Lung (tissue), 13 donors: ENCODE data around the gene GGTLC2. TPM values are rescaled to one million over a fixed set of nuclear protein-coding genes. Genes with fewer than 3 reads are reported as not detected.

Experiments used
- ATAC-seq: fragments of 200-7000 bp; cut with Tn5 transposase; one replicate; pipeline ENCODE4 v1.9.1; 2020; ENCODE audit warnings: moderate number of reproducible peaks; ENCODE audit not compliant: insufficient read depth, low FRiP score
- DNase-seq, 3 donors: peaks; one replicate each; pipeline ENCODE4 v3.0.0-alpha.2; 2013 to 2017
- H3K27ac ChIP-seq, 2 donors: one replicate each; pipeline ENCODE4 v1.5.1; 2013; ENCODE audit warnings: mild to moderate bottlenecking in 2 of 2, moderate library complexity in 2 of 2, control low read depth in 1 of 2, inconsistent platforms in 1 of 2, low read depth in 1 of 2, low read length in 1 of 2
- H3K27me3 ChIP-seq, 3 donors: one replicate each; pipeline ENCODE4 v1.5.1; 2013; ENCODE audit warnings: low read length in 2 of 3; ENCODE audit not compliant: control insufficient read depth in 3 of 3, insufficient read depth in 3 of 3
- H3K36me3 ChIP-seq, 4 donors: one replicate each; pipeline ENCODE4 v1.5.1; 2013; ENCODE audit warnings: low read length in 4 of 4, mild to moderate bottlenecking in 1 of 4, moderate library complexity in 1 of 4; ENCODE audit not compliant: control insufficient read depth in 4 of 4, insufficient read depth in 4 of 4
- H3K4me1 ChIP-seq, 5 donors: one replicate each; pipeline ENCODE4 v1.5.1; 2013; ENCODE audit warnings: low read length in 5 of 5, mild to moderate bottlenecking in 2 of 5, moderate library complexity in 1 of 5; ENCODE audit not compliant: control insufficient read depth in 5 of 5, insufficient read depth in 5 of 5
- H3K4me3 ChIP-seq: one replicate; pipeline ENCODE4 v1.5.1; 2013; ENCODE audit warnings: mild to moderate bottlenecking, control low read depth, moderate library complexity
- H3K9ac ChIP-seq, 2 donors: one replicate each; pipeline ENCODE4 v1.5.1; 2013; ENCODE audit warnings: low read length in 2 of 2, control low read depth in 1 of 2; ENCODE audit not compliant: insufficient read depth in 1 of 2
- H3K9me3 ChIP-seq, 4 donors: one replicate each; pipeline ENCODE4 v1.5.1; 2013; ENCODE audit warnings: low read length in 3 of 4, mild to moderate bottlenecking in 1 of 4, moderate library complexity in 1 of 4; ENCODE audit not compliant: control insufficient read depth in 4 of 4, insufficient read depth in 3 of 4
- WGBS, 2 donors: extraction: QIAGEN DNeasy Blood & Tissue Kit; methylation state at CpG; one replicate each; pipeline ENCODE4 v1.1.7; 2013; 5-methylcytosine and 5-hydroxymethylcytosine counted together
- polyA plus RNA-seq, 2 donors: library from polyadenylated mRNA; stranded (reverse); fragments of 200-250 nt; gene quantifications; one replicate each; pipeline ENCODE4 v1.2.1, GENCODE V29; 2013
- small RNA-seq: library from RNA; depleted of rRNA; stranded (forward); fragments of <200 nt; gene quantifications from one replicate; pipeline ENCODE3, GENCODE V24; 2014; ENCODE audit warnings: low replicate concordance
- total RNA-seq, 2 donors: library from RNA; depleted of rRNA in 1 of 2; stranded (reverse); fragments of >200 nt in 1 of 2; gene quantifications; one replicate each; pipeline ENCODE4 v1.2.1, GENCODE V29; 2014 to 2021
- TF ChIP-seq, protein P1 (sequence below): IDR thresholded peaks from 2 replicates; pipeline ENCODE4 v1.5.1; 2012; ENCODE audit warnings: mild to moderate bottlenecking; ENCODE audit errors: control extremely low read depth, extremely low read depth
- donor health status: control.
- donor health status: control.
- donor health status: Bipolar disorder and iron deficiency.
- donor health status: healthy.
- donor health status: DM: yes; HTN: yes; CAD: no.

The GGTLC2 gene
- total and polyA plus RNA-seq, 4 donors = 0.56 to 7.0 (median 0.80) TPM; not detected in 1

DNA sequence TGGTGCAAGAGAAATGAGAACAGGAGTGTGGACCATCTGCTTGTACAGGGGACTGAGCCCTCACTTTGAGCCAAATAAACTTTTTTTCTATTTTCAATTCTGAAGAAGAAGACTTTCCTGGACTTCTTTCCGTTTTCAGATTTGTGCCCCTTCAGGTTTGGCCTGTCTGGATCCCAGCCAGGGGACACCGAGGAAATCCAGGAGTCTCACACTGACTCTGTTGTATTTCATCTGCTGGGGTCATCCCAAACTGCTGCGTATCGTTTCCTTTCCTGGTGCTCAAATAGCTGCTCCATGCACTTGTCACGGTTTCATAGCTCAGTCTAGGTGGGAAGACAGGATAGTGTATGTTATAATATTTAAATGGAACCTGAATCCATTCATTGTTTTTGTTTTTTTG, 51.7 kb downstream of the GGTLC2 start:
- no peaks in the 10 kb centered on the region for H3K36me3 ChIP-seq
- no peak overlapping the region for H3K4me3 ChIP-seq
- DNase-seq (no peak), ATAC-seq (no peak)
- no peak overlapping the region for H3K9ac ChIP-seq
- H3K4me1 ChIP-seq = peaks cover 0 to 2% (median 0%) of the 10 kb centered on the region in 5 donors
- 87 to 90% methylated on average over 5 of the region's 5 CpGs for WGBS, 2 donors
- no peaks in the 10 kb centered on the region for H3K27me3 ChIP-seq
- H3K9me3 ChIP-seq = no peaks in the 10 kb centered on the region
- TF ChIP-seq, protein P1, sequence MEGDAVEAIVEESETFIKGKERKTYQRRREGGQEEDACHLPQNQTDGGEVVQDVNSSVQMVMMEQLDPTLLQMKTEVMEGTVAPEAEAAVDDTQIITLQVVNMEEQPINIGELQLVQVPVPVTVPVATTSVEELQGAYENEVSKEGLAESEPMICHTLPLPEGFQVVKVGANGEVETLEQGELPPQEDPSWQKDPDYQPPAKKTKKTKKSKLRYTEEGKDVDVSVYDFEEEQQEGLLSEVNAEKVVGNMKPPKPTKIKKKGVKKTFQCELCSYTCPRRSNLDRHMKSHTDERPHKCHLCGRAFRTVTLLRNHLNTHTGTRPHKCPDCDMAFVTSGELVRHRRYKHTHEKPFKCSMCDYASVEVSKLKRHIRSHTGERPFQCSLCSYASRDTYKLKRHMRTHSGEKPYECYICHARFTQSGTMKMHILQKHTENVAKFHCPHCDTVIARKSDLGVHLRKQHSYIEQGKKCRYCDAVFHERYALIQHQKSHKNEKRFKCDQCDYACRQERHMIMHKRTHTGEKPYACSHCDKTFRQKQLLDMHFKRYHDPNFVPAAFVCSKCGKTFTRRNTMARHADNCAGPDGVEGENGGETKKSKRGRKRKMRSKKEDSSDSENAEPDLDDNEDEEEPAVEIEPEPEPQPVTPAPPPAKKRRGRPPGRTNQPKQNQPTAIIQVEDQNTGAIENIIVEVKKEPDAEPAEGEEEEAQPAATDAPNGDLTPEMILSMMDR = no peak
- no peak overlapping the region for H3K27ac ChIP-seq

Small RNA genes within 50 kb of the gene (small RNA-seq; reads per million reads assigned to genes)
- gene AC244250.2 (not detected), gene IGLV3-29 (not detected), gene IGLVVI-25-1 (not detected)

Other genes starting within 250 kb of the GGTLC2 start
- gene ZNF280B, start 135.9 kb upstream of the GGTLC2 start, total RNA-seq = under 1 TPM; 0.49 to 0.97 TPM
- under 1 TPM; 0.11 to 0.14 TPM for gene ZNF280B, start 135.9 kb upstream of the GGTLC2 start, polyA plus RNA-seq
- not detected for gene ZNF280A, start 124.3 kb upstream of the GGTLC2 start, total RNA-seq
- gene ZNF280A, start 124.3 kb upstream of the GGTLC2 start, polyA plus RNA-seq = not detected
- gene PRAME, start 85.3 kb upstream of the GGTLC2 start, total RNA-seq = 1 to 10 TPM in 1 of 2 donors, not detected in 1; 1.5 TPM
- gene PRAME, start 85.3 kb upstream of the GGTLC2 start, polyA plus RNA-seq = under 1 TPM in 1 of 2 donors, not detected in 1; 0.02 TPM
- gene IGLL5, start 243.2 kb downstream of the GGTLC2 start, total RNA-seq = 10 to 100 TPM in 1 of 2 donors, 1 to 10 TPM in 1; 5.4 to 21.5 TPM
- gene IGLL5, start 243.2 kb downstream of the GGTLC2 start, polyA plus RNA-seq = 10 to 100 TPM in 1 of 2 donors, 1 to 10 TPM in 1; 6.1 to 16.4 TPM